OCI-LY3 (cell line): ENCODE data around the gene CLDN14.

Source experiments
- EZH2phosphoT487 ChIP-seq: fragments of 200-600 bp; shearing (Covaris generic); IDR thresholded peaks from 2 replicates; pipeline ENCODE4 v1.6.1; 2018; ENCODE audit warnings: antibody characterized with exemption, mixed run types, low read depth
- TF ChIP-seq, protein P1 (sequence below): fragments of 200-600, 300-600 bp; sonication (generic); IDR thresholded peaks from 2 replicates; pipeline ENCODE4 v1.5.1; 2014; ENCODE audit warnings: antibody characterized with exemption, low read length, low read depth

DNA sequence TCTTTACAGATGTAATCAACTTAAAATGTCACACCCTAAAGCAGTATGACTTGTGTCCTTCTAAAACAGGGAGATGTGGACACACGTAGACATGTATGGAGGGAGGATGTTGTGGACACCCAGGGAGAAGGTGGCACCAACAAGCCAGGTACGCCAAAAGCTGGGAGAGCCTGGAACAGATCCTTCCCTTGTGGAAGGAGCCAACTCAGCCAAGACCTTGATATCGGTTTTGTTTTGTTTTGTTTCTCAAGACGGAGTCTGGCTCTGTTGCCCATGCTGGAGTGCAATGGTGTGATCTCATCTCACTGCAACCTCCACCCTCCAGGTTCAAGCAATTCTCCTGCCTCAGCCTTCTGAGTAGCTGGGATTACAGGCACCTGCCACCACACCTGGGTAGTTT, 49.1 kb downstream of the CLDN14 start:
- TF ChIP-seq, protein P1, sequence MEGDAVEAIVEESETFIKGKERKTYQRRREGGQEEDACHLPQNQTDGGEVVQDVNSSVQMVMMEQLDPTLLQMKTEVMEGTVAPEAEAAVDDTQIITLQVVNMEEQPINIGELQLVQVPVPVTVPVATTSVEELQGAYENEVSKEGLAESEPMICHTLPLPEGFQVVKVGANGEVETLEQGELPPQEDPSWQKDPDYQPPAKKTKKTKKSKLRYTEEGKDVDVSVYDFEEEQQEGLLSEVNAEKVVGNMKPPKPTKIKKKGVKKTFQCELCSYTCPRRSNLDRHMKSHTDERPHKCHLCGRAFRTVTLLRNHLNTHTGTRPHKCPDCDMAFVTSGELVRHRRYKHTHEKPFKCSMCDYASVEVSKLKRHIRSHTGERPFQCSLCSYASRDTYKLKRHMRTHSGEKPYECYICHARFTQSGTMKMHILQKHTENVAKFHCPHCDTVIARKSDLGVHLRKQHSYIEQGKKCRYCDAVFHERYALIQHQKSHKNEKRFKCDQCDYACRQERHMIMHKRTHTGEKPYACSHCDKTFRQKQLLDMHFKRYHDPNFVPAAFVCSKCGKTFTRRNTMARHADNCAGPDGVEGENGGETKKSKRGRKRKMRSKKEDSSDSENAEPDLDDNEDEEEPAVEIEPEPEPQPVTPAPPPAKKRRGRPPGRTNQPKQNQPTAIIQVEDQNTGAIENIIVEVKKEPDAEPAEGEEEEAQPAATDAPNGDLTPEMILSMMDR: no peak
- TF ChIP-seq EZH2phosphoT487: no peak
